Mucosa of descending colon (tissue), 3 donors: ENCODE results near the gene MRPL34. TPM values are rescaled to one million over a fixed set of nuclear protein-coding genes. Genes with fewer than 3 reads are reported as not detected.

ENCODE experiments used
- ATAC-seq: fragments of 200-7000 bp; cut with Tn5 transposase; one replicate; pipeline ENCODE4 v1.9.1; 2020; ENCODE audit warnings: mild to moderate bottlenecking, moderate library complexity
- DNase-seq, 3 donors: peaks; one replicate each; pipeline ENCODE4 v3.0.0-alpha.2; 2020
- H3K36me3 ChIP-seq: fragments of 200-600 bp; one replicate; pipeline ENCODE4 v1.8.0; 2021; ENCODE audit warnings: low read depth, mild to moderate bottlenecking
- H3K4me1 ChIP-seq: fragments of 200-600 bp; one replicate; pipeline ENCODE4 v1.8.0; 2021; ENCODE audit warnings: low read depth, mild to moderate bottlenecking
- H3K4me3 ChIP-seq: fragments of 200-600 bp; one replicate; pipeline ENCODE4 v1.8.0; 2021; ENCODE audit warnings: mild to moderate bottlenecking
- H3K9me3 ChIP-seq: fragments of 200-600 bp; one replicate; pipeline ENCODE4 v1.8.0; 2021; ENCODE audit warnings: mild to moderate bottlenecking
- CTCF ChIP-seq: fragments of 200-600 bp; IDR thresholded peaks from one replicate; pipeline ENCODE4 v1.8.0; 2022; ENCODE audit warnings: antibody characterized with exemption, mild to moderate bottlenecking
- intact Hi-C, 2 donors: fragments of 100-400 bp; cut with DNase I in 1 of 2; cut with micrococcal nuclease in 1 of 2; formaldehyde crosslinking; loops; one replicate each; pipeline versions ENCODE4 v1.11.0 to v1.11.1; 2022; cut with DNase I, micrococcal nuclease
- total RNA-seq, 3 donors: library from RNA; stranded (reverse); fragmentation: NEBNext Ultra II Directional in 2 of 3; extraction: Animal tissue kit (Norgen Biotek cat#: 25700) in 2 of 3; gene quantifications; one replicate each; pipeline versions ENCODE4 v1.2.1 to v1.2.4, GENCODE V29; 2021 to 2023
- donor health status: DM: no; HTN: no; CAD: no; lungs with moderate emphysema.
- donor health status: DM: no; HTN: no; CAD: no.
- donor health status: DM: no; HTN: yes; CAD: no.

Gene MRPL34
- total RNA-seq, 3 donors from 2014 or later: 124 to 148 (median 145) TPM

GRCh38 chr19:17309198-17309964 is 3.7 kb downstream of the MRPL34 start, which contains the start of gene DDA1:
Gene DDA1, plus strand, starts transcription at chr19:17309563. Its CDS starts 92 bp downstream, at chr19:17309655.
- Histone ChIP-seq H3K36me3 (no peaks in the 10 kb centered on the region), H3K4me3 (peak within 1 kb of the TSS; percentile 54), H3K9me3 (no peaks in the 10 kb centered on the region), H3K4me1 (peaks cover 37% of the 10 kb centered on the region)
- intact Hi-C loops: no loop called here
- ATAC-seq (peak; percentile 82), DNase-seq (peak; percentile 97 to 99 (median 99))
- TF ChIP-seq CTCF: no peak

- H3K4me3 ChIP-seq: peak overlapping the region; percentile 54
- TF ChIP-seq CTCF: no peak
- peaks cover 31% of the 10 kb centered on the region for H3K4me1 ChIP-seq
- no peaks in the 10 kb centered on the region for H3K36me3 ChIP-seq
- intact Hi-C loops: no loop called here
- no peak for ATAC-seq
- no peaks in the 10 kb centered on the region for H3K9me3 ChIP-seq
- no peak for DNase-seq
These were observed 4.3 kb downstream of the MRPL34 start for GRCh38 chr19:17309965-17310461.

GRCh38 chr19:17311455-17312188 is 6.0 kb downstream of the MRPL34 start:
- DNase-seq (no peak), ATAC-seq (no peak)
- Histone ChIP-seq H3K36me3 (no peaks in the 10 kb centered on the region), H3K4me1 (peaks cover 22% of the 10 kb centered on the region), H3K9me3 (no peaks in the 10 kb centered on the region), H3K4me3 (no peak overlapping the region)
- TF ChIP-seq CTCF: no peak
- intact Hi-C loops: no loop called here

- Histone ChIP-seq H3K4me3 (no peak overlapping the region), H3K9me3 (no peaks in the 10 kb centered on the region), H3K36me3 (peaks cover under 1% of the 10 kb centered on the region), H3K4me1 (peaks cover 14% of the 10 kb centered on the region)
- DNase-seq: no peak
- intact Hi-C loops: no loop called here
- no peak for ATAC-seq
- TF ChIP-seq CTCF: no peak
These were observed 6.8 kb downstream of the MRPL34 start for GRCh38 chr19:17312189-17313113.

- peaks cover 3% of the 10 kb centered on the region for H3K36me3 ChIP-seq
- intact Hi-C loops: no loop called here
- TF ChIP-seq CTCF: no peak
These were observed 8.4 kb downstream of the MRPL34 start for GRCh38 chr19:17314007-17314593.

More at GRCh38 chr19:17314007-17314593, 8.4 kb downstream of the MRPL34 start:
- DNase-seq (no peak), ATAC-seq (no peak)
- Histone ChIP-seq H3K4me1 (peaks cover 13% of the 10 kb centered on the region), H3K9me3 (no peaks in the 10 kb centered on the region), H3K4me3 (no peak overlapping the region)
